SU-DHL-6 (cell line): ENCODE data around the gene ZNF469.

ENCODE experiments used
- H2AFZ ChIP-seq: fragments of 200-600 bp; sonication (generic); 2 replicates; pipeline ENCODE4 v1.6.1; 2014; ENCODE audit warnings: low read depth, mild to moderate bottlenecking, moderate library complexity, mixed read lengths, antibody characterized with exemption, low read length; ENCODE audit not compliant: severe bottlenecking
- H3F3A ChIP-seq: fragments of 200-600 bp; shearing (Covaris generic); 2 replicates; pipeline ENCODE4 v1.6.0; 2016; ENCODE audit warnings: antibody characterized with exemption, mild to moderate bottlenecking; ENCODE audit not compliant: insufficient read depth
- H3K27ac ChIP-seq: fragments of 200-600 bp; sonication (generic); 2 replicates; pipeline ENCODE4 v1.5.1; 2016; ENCODE audit warnings: low read depth, mild to moderate bottlenecking, low read length, moderate library complexity, mixed read lengths
- H3K27me3 ChIP-seq: fragments of 200-600 bp; sonication (generic), shearing (Covaris generic); 2 replicates; pipeline ENCODE4 v1.6.0; 2014; ENCODE audit warnings: mild to moderate bottlenecking, low read length
- H3K36me3 ChIP-seq: fragments of 200-600 bp; sonication (generic); 2 replicates; pipeline ENCODE4 v1.6.1; 2014; ENCODE audit warnings: mild to moderate bottlenecking, low read length, mixed read lengths
- H3K4me2 ChIP-seq: fragments of 300-600, 200-600 bp; shearing (Covaris generic), sonication (generic); 2 replicates; pipeline ENCODE4 v1.6.0; 2014; ENCODE audit warnings: low read length, low read depth, mild to moderate bottlenecking; ENCODE audit not compliant: poor library complexity, severe bottlenecking
- H3K4me3 ChIP-seq: fragments of 200-600 bp; sonication (generic); 2 replicates; pipeline ENCODE4 v1.5.1; 2014; ENCODE audit warnings: antibody characterized with exemption, low read length, mild to moderate bottlenecking, mixed read lengths; ENCODE audit not compliant: insufficient read depth, poor library complexity, severe bottlenecking
- H3K79me2 ChIP-seq: fragments of 200-600 bp; sonication (generic); 2 replicates; pipeline ENCODE4 v1.6.1; 2014; ENCODE audit warnings: mild to moderate bottlenecking, low read length, moderate library complexity; ENCODE audit not compliant: insufficient read depth
- H3K9ac ChIP-seq: fragments of 200-600 bp; sonication (generic); 2 replicates; pipeline ENCODE4 v1.7.0; 2014; ENCODE audit warnings: mild to moderate bottlenecking, low read length
- H3K9me2 ChIP-seq: fragments of 200-600 bp; sonication (generic); replicated peaks from 2 replicates; pipeline ENCODE4 v1.6.1; 2014; ENCODE audit warnings: low read length; ENCODE audit not compliant: insufficient read depth
- H3K9me3 ChIP-seq: fragments of 200-600 bp; sonication (generic); 2 replicates; pipeline ENCODE4 v1.6.1; 2014; ENCODE audit warnings: low read length, mixed read lengths; ENCODE audit not compliant: insufficient read depth
- H4K20me1 ChIP-seq: fragments of 200-600 bp; sonication (generic); 2 replicates; pipeline ENCODE4 v1.6.1; 2014; ENCODE audit warnings: low read depth, mild to moderate bottlenecking, antibody characterized with exemption, low read length, moderate library complexity, mixed read lengths
- EZH2phosphoT487 ChIP-seq: fragments of 200-600 bp; sonication (generic), shearing (Covaris generic); conservative IDR thresholded peaks from 2 replicates; pipeline ENCODE4 v1.6.1; 2018; ENCODE audit warnings: mild to moderate bottlenecking, antibody characterized with exemption, low read length, moderate library complexity, mixed read lengths
- TF ChIP-seq, protein P1 (sequence below): fragments of 200-600 bp; sonication (generic); IDR thresholded peaks from one replicate; pipeline ENCODE4 v1.5.1; 2017; ENCODE audit warnings: antibody characterized with exemption, mild to moderate bottlenecking, low read length, moderate library complexity; ENCODE audit not compliant: insufficient read depth, poor library complexity, severe bottlenecking

ZNF469 gene

DNA sequence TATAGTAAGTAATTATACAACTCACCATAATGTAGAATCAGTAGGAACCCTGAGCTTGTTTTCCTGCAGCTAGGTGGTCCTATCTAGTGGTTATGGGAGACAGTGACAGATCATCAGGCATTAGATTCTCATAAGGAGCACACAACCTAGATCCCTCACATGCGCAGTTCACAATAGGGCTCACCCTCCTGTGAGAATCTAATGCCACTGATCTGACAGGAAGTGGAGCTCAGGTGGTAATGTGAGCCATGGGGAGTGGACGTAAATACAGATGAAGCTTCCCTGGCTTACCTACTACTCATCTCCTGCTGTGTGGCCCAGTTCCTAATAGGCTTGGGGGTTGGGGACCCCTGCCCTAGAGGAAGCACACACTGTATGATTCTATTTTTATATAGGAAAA lies 21.8 kb upstream of the ZNF469 start:
- TF ChIP-seq EZH2phosphoT487: no peak
- TF ChIP-seq, protein P1, sequence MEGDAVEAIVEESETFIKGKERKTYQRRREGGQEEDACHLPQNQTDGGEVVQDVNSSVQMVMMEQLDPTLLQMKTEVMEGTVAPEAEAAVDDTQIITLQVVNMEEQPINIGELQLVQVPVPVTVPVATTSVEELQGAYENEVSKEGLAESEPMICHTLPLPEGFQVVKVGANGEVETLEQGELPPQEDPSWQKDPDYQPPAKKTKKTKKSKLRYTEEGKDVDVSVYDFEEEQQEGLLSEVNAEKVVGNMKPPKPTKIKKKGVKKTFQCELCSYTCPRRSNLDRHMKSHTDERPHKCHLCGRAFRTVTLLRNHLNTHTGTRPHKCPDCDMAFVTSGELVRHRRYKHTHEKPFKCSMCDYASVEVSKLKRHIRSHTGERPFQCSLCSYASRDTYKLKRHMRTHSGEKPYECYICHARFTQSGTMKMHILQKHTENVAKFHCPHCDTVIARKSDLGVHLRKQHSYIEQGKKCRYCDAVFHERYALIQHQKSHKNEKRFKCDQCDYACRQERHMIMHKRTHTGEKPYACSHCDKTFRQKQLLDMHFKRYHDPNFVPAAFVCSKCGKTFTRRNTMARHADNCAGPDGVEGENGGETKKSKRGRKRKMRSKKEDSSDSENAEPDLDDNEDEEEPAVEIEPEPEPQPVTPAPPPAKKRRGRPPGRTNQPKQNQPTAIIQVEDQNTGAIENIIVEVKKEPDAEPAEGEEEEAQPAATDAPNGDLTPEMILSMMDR: no peak
- H3K27ac ChIP-seq: no peak overlapping the region
- H3K9me3 ChIP-seq: no peaks in the 10 kb centered on the region
- H3K79me2 ChIP-seq: no peaks in the 10 kb centered on the region
- no peaks in the 10 kb centered on the region for H3K36me3 ChIP-seq
- no peak overlapping the region for H2AFZ ChIP-seq
- no peak overlapping the region for H3K4me2 ChIP-seq
- no peak overlapping the region for H3K4me3 ChIP-seq
- H3F3A ChIP-seq: no peaks in the 10 kb centered on the region
- H3K9me2 ChIP-seq: no peaks in the 10 kb centered on the region
- H3K27me3 ChIP-seq: no peaks in the 10 kb centered on the region
- H4K20me1 ChIP-seq: no peaks in the 10 kb centered on the region
- H3K9ac ChIP-seq: no peak overlapping the region

- Histone ChIP-seq H2AFZ (no peak overlapping the region), H3K27ac (no peak overlapping the region), H3K36me3 (no peaks in the 10 kb centered on the region), H3K9ac (no peak overlapping the region), H3K27me3 (no peaks in the 10 kb centered on the region), H3K4me2 (no peak overlapping the region), H3K79me2 (no peaks in the 10 kb centered on the region), H3F3A (no peaks in the 10 kb centered on the region), H3K4me3 (no peak overlapping the region), H3K9me2 (no peaks in the 10 kb centered on the region), H4K20me1 (no peaks in the 10 kb centered on the region), H3K9me3 (no peaks in the 10 kb centered on the region)
- TF ChIP-seq, protein P1: no peak
- TF ChIP-seq EZH2phosphoT487: no peak
Measured at GRCh38 chr16:88361775-88362174, 21.0 kb upstream of the ZNF469 start.

- H3K27ac ChIP-seq: no peak overlapping the region
- no peaks in the 10 kb centered on the region for H3K36me3 ChIP-seq
- H3K27me3 ChIP-seq: no peaks in the 10 kb centered on the region
- H3F3A ChIP-seq: no peaks in the 10 kb centered on the region
- H4K20me1 ChIP-seq: no peaks in the 10 kb centered on the region
- H3K9ac ChIP-seq: no peak overlapping the region
- no peak overlapping the region for H2AFZ ChIP-seq
- H3K79me2 ChIP-seq: no peaks in the 10 kb centered on the region
- no peaks in the 10 kb centered on the region for H3K9me3 ChIP-seq
- H3K4me3 ChIP-seq: no peak overlapping the region
- no peaks in the 10 kb centered on the region for H3K9me2 ChIP-seq
- H3K4me2 ChIP-seq: peak overlapping the region; percentile 25
- TF ChIP-seq, protein P1: no peak
- no peak for TF ChIP-seq EZH2phosphoT487
Measured at GRCh38 chr16:88363239-88363891, 19.4 kb upstream of the ZNF469 start.
